ENCODE data around the gene YOD1. TPM values are rescaled to one million over a fixed set of nuclear protein-coding genes. Genes with fewer than 3 reads are reported as not detected.

The YOD1 gene
- total and polyA plus RNA-seq, 2 of the 4 experiments (the other 2 are of a cell fraction) = 1.8 to 5.4 TPM

GRCh38 chr1:207097871-207098324 lies 46.9 kb upstream of the YOD1 start (continued):
- TF ChIP-seq SMC3 (IDR thresholded peaks at IDR 0.05; ENCODE audit: low read depth, low read length) = no peak

GRCh38 chr1:207093944-207094343 lies 42.9 kb upstream of the YOD1 start:
- H3K14ac ChIP-seq (replicated peaks; ENCODE audit: low read depth, low read length) = no peak overlapping the region
- no peaks in the 10 kb centered on the region for H3K4me1 ChIP-seq (ENCODE audit: control insufficient read depth, insufficient read depth, low read length)
- no peak for ATAC-seq (ENCODE audit: low read depth)
- no peaks in the 10 kb centered on the region for H3K36me3 ChIP-seq (ENCODE audit: control insufficient read depth, insufficient read depth, low read length)
- dilution Hi-C loops (cut with HindIII; ENCODE audit: low sequenced_read_pairs, unreplicated experiment) = no loop called here
- peaks cover 3% of the 10 kb centered on the region; the same call in 1 of the 2 replicates for H3K27me3 ChIP-seq (ENCODE audit: control insufficient read depth, insufficient read depth, low read length)
- no peak overlapping the region for H4K91ac ChIP-seq (ENCODE audit: insufficient read depth, low read depth, low read length)
- H3K4me2 ChIP-seq (ENCODE audit: low read depth, low read length) = no peak overlapping the region
- in situ Hi-C loops (cut with MboI; ENCODE audit: low sequenced_read_pairs) = loop anchor here (5.0 kb wide), 1 partner anchor 313 kb away; no protein-coding TSS in a partner anchor
- no TSS peak for BruUV-seq (replicated peaks)
- H3K9me1 ChIP-seq (ENCODE audit: insufficient read depth, low read length) = no peaks in the 10 kb centered on the region
- no peak overlapping the region for H3K18ac ChIP-seq (ENCODE audit: low read depth, low read length)
- TF ChIP-seq POLR2A (IDR thresholded peaks at IDR 0.05; ENCODE audit: low read depth, low read length) (no peak), CEBPB (IDR thresholded peaks at IDR 0.05; ENCODE audit: low read depth, low read length) (no peak), ELK1 (IDR thresholded peaks at IDR 0.05; ENCODE audit: borderline replicate concordance, low read depth, low read length) (no peak), BHLHE40 (IDR thresholded peaks at IDR 0.05; ENCODE audit: low read depth, low read length) (no peak), CHD1 (IDR thresholded peaks at IDR 0.05; ENCODE audit: low read depth, low read length) (no peak), RCOR1 (IDR thresholded peaks at IDR 0.05; ENCODE audit: insufficient replicate concordance, low read length) (no peak)
- no peaks in the 10 kb centered on the region for H3K79me1 ChIP-seq (ENCODE audit: low read depth in 1 of 2, low read length in 2 of 2)
- no peak overlapping the region for H3K4me3 ChIP-seq (ENCODE audit: insufficient read depth, low read depth, low read length)
- no peak overlapping the region for H3K56ac ChIP-seq (ENCODE audit: extremely low read depth, insufficient read depth, low read length)
- no peak overlapping the region for H2BK5ac ChIP-seq (ENCODE audit: low read depth, low read length, poor library complexity, severe bottlenecking)
- no peak overlapping the region for H2BK15ac ChIP-seq (ENCODE audit: low read depth, low read length)
- no peak overlapping the region for H2BK20ac ChIP-seq (ENCODE audit: low read depth, low read length)
- no peak overlapping the region for H2AFZ ChIP-seq (replicated peaks; ENCODE audit: low read length, poor library complexity)
- no peak overlapping the region for H2AK5ac ChIP-seq (ENCODE audit: low read depth, low read length)
- no peak overlapping the region for H3K9ac ChIP-seq (ENCODE audit: low read depth, low read length)
- ChIA-PET CTCF (interaction anchor here (1.0 kb wide), 1 partner anchor 45 kb away, joined by 3 read pairs; no protein-coding TSS in a partner anchor), POLR2A (ENCODE audit: unreplicated experiment) (no interaction called here)
- H4K5ac ChIP-seq (ENCODE audit: low read depth, low read length) = no peak overlapping the region
- H4K20me1 ChIP-seq (ENCODE audit: insufficient read depth, low read length) = no peaks in the 10 kb centered on the region
- no peak overlapping the region for H3K4ac ChIP-seq (ENCODE audit: low read depth, low read length)
- H3K23ac ChIP-seq (ENCODE audit: low read depth, low read length) = no peak overlapping the region
- intact Hi-C loops (cut with micrococcal nuclease) = no loop called here
- H3K9me3 ChIP-seq (ENCODE audit: control insufficient read depth, insufficient read depth, low read length) = no peaks in the 10 kb centered on the region
- no peak overlapping the region for H2AK9ac ChIP-seq (replicated peaks; ENCODE audit: low read depth, low read length, poor library complexity)
- no peak overlapping the region for H2BK120ac ChIP-seq (ENCODE audit: low read depth, low read length)
- WGBS, 2 experiments (ENCODE audit: extremely low coverage in 2 of 2, insufficient read length in 1 of 2) = 0% methylated on average over 1 of the region's 2 CpGs; no CpG with 5 or more reads in 1 of the 2 experiments
- H3K27ac ChIP-seq (ENCODE audit: insufficient read depth, low read length) = no peak overlapping the region
- DNase-seq = no peak
- H4K8ac ChIP-seq (ENCODE audit: low read depth in 2 of 2, low read length in 2 of 2) = no peak overlapping the region

All from IMR-90 (cell line).